Transverse colon (tissue), 4 donors: ENCODE results near the gene KRTAP20-3. TPM values are rescaled to one million over a fixed set of nuclear protein-coding genes. Genes with fewer than 3 reads are reported as not detected.

Experiments
- DNase-seq: peaks from one replicate; pipeline ENCODE4 v3.0.0-alpha.2; 2019
- H3K27ac ChIP-seq, 4 donors: fragments of 200-600 bp; sonication (generic); 2 replicates each; pipeline ENCODE4 v1.5.1; 2016 to 2018; ENCODE audit warnings: inconsistent platforms in 4 of 4
- H3K27me3 ChIP-seq: fragments of 200-600 bp; sonication (generic); 2 replicates; pipeline ENCODE4 v1.5.1; 2017; ENCODE audit warnings: inconsistent platforms
- H3K36me3 ChIP-seq, 4 donors: fragments of 200-600 bp; sonication (generic); 2 replicates each; pipeline ENCODE4 v1.5.1; 2017 to 2019; ENCODE audit warnings: inconsistent platforms in 4 of 4
- H3K4me1 ChIP-seq, 4 donors: fragments of 200-600 bp; sonication (generic); 2 replicates each; pipeline ENCODE4 v1.5.1; 2017 to 2020; ENCODE audit warnings: inconsistent platforms in 4 of 4
- H3K4me3 ChIP-seq, 4 donors: fragments of 200-600 bp; sonication (generic); 1 replicate in 1 of 4; 2 replicates in 3 of 4; pipeline versions ENCODE4 v1.5.1 to v1.6.1; 2017 to 2019; ENCODE audit warnings: inconsistent platforms in 4 of 4
- H3K9me3 ChIP-seq, 2 donors: fragments of 200-600 bp; sonication (generic); 2 replicates each; pipeline ENCODE4 v1.5.1; 2017 to 2019; ENCODE audit warnings: inconsistent platforms in 2 of 2
- EP300 ChIP-seq: sonication (generic); formaldehyde crosslinking; IDR thresholded peaks from one replicate; pipeline ENCODE4 v1.6.1; 2017; ENCODE audit warnings: antibody characterized with exemption, low read depth
- POLR2A ChIP-seq: fragments of 450-650 bp; IDR thresholded peaks from one replicate; pipeline ENCODE4 v1.6.1; 2016; ENCODE audit warnings: antibody characterized with exemption, mild to moderate bottlenecking, moderate library complexity
- POLR2AphosphoS5 ChIP-seq, 3 donors: sonication (generic); formaldehyde crosslinking; IDR thresholded peaks; one replicate each; pipeline ENCODE4 v1.6.1; 2016; ENCODE audit warnings: antibody characterized with exemption in 3 of 3
- WGBS, 2 donors: methylation state at CpG; one replicate each; pipeline ENCODE4 v1.1.5; 2018; ENCODE audit warnings: low coverage in 1 of 2; 5-methylcytosine and 5-hydroxymethylcytosine counted together
- in situ Hi-C, 4 donors: fragments of 200-750 bp; cut with MboI; loops; one replicate each; pipeline versions ENCODE4 v1.15.0 to v1.15.1; 2017; ENCODE audit warnings: low sequenced_read_pairs in 3 of 4, low pct_ligation_motif_present in 1 of 4, low pct_unique_long_range_greater_than_20kb in 1 of 4
- intact Hi-C: fragments of 100-400 bp; cut with DNase I; formaldehyde crosslinking; loops from one replicate; pipeline ENCODE4 v1.15.1; 2023; ENCODE audit warnings: low total_unique reads
- total RNA-seq, 4 donors: library from RNA; depleted of rRNA; stranded (reverse); fragments of >200 nt; gene quantifications; one replicate each; pipeline ENCODE4 v1.1.0, GENCODE V29; 2016
- TF ChIP-seq, protein P1 (sequence below), 5 experiments: fragments of 200-600 bp in 3 of 5; fragments of 450-650 bp in 2 of 5; sonication (generic) in 3 of 5; IDR thresholded peaks; 1 replicate in 2 of 5; 2 replicates in 3 of 5; pipeline ENCODE4 v1.5.1; 2016 to 2017; ENCODE audit warnings: antibody characterized with exemption in 5 of 5, inconsistent platforms in 3 of 5, mild to moderate bottlenecking in 2 of 5, moderate library complexity in 1 of 5

Gene KRTAP20-3
- total RNA-seq, 4 donors from 2014 or later: not detected

- no peaks in the 10 kb centered on the region for H3K36me3 ChIP-seq
- intact Hi-C loops: no loop called here
- H3K27ac ChIP-seq: no peak within 1 kb of the TSS
- WGBS, 2 donors: 56% methylated on average over 2 of the region's 2 CpGs; no CpG with 5 or more reads in 1 of the 2 donors
- in situ Hi-C loops: no loop called here
- TF ChIP-seq EP300 (no peak), POLR2A (no peak)
- TF ChIP-seq, protein P1, sequence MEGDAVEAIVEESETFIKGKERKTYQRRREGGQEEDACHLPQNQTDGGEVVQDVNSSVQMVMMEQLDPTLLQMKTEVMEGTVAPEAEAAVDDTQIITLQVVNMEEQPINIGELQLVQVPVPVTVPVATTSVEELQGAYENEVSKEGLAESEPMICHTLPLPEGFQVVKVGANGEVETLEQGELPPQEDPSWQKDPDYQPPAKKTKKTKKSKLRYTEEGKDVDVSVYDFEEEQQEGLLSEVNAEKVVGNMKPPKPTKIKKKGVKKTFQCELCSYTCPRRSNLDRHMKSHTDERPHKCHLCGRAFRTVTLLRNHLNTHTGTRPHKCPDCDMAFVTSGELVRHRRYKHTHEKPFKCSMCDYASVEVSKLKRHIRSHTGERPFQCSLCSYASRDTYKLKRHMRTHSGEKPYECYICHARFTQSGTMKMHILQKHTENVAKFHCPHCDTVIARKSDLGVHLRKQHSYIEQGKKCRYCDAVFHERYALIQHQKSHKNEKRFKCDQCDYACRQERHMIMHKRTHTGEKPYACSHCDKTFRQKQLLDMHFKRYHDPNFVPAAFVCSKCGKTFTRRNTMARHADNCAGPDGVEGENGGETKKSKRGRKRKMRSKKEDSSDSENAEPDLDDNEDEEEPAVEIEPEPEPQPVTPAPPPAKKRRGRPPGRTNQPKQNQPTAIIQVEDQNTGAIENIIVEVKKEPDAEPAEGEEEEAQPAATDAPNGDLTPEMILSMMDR (IDR thresholded peaks at IDR 0.05): no peak
- no peak for DNase-seq
- no peaks in the 10 kb centered on the region for H3K4me1 ChIP-seq
- H3K4me3 ChIP-seq: no peak within 1 kb of the TSS
- no peaks in the 10 kb centered on the region for H3K9me3 ChIP-seq
- no peaks in the 10 kb centered on the region for H3K27me3 ChIP-seq
Observed at GRCh38 chr21:30613836-30614235, 28.8 kb upstream of the KRTAP20-3 start, which contains the start of gene KRTAP6-1. Gene KRTAP6-1, minus strand, starts transcription at chr21:30613930. Its CDS starts 26 bp downstream, at chr21:30613904.

GRCh38 chr21:30615199-30615598 is 27.5 kb upstream of the KRTAP20-3 start:
- intact Hi-C loops: no loop called here
- Histone ChIP-seq H3K4me3 (no peak overlapping the region), H3K4me1 (no peaks in the 10 kb centered on the region), H3K27ac (no peak overlapping the region), H3K27me3 (no peaks in the 10 kb centered on the region), H3K9me3 (no peaks in the 10 kb centered on the region), H3K36me3 (no peaks in the 10 kb centered on the region)
- no peak for TF ChIP-seq POLR2AphosphoS5 (IDR thresholded peaks at IDR 0.05)
- TF ChIP-seq, protein P1 (IDR thresholded peaks at IDR 0.05): no peak
- no peak for TF ChIP-seq POLR2A
- TF ChIP-seq EP300: no peak
- DNase-seq: no peak
- in situ Hi-C loops: no loop called here

- intact Hi-C loops: no loop called here
- in situ Hi-C loops: no loop called here
- H3K36me3 ChIP-seq: no peaks in the 10 kb centered on the region
- H3K27ac ChIP-seq: no peak within 1 kb of the TSS
- TF ChIP-seq POLR2AphosphoS5 (IDR thresholded peaks at IDR 0.05): no peak
- TF ChIP-seq POLR2A: no peak
- TF ChIP-seq, protein P1 (IDR thresholded peaks at IDR 0.05): no peak
- no peak for TF ChIP-seq EP300
- 87 to 96% methylated on average over 2 of the region's 2 CpGs for WGBS, 2 donors
- no peak within 1 kb of the TSS for H3K4me3 ChIP-seq
- DNase-seq: no peak
- no peaks in the 10 kb centered on the region for H3K4me1 ChIP-seq
- no peaks in the 10 kb centered on the region for H3K9me3 ChIP-seq
- H3K27me3 ChIP-seq: no peaks in the 10 kb centered on the region
Observed at GRCh38 chr21:30616125-30616524, 26.5 kb upstream of the KRTAP20-3 start, which contains the start of gene KRTAP20-1. Gene KRTAP20-1, plus strand, starts transcription at chr21:30616425. Its CDS starts 30 bp downstream, at chr21:30616455.

GRCh38 chr21:30620080-30620479 is 22.6 kb upstream of the KRTAP20-3 start:
- in situ Hi-C loops (no loop called here), intact Hi-C loops (no loop called here)
- Histone ChIP-seq H3K4me3 (no peak overlapping the region), H3K27me3 (no peaks in the 10 kb centered on the region), H3K36me3 (no peaks in the 10 kb centered on the region), H3K9me3 (peaks cover 0 to under 1% of the 10 kb centered on the region in 2 donors), H3K27ac (no peak overlapping the region), H3K4me1 (no peaks in the 10 kb centered on the region)
- DNase-seq: no peak
- TF ChIP-seq EP300 (no peak), POLR2AphosphoS5 (IDR thresholded peaks at IDR 0.05) (no peak), POLR2A (no peak)
- TF ChIP-seq, protein P1 (IDR thresholded peaks at IDR 0.05): no peak
